GM12873 (cell line): ENCODE measurements around the gene CHRNA4.

Source experiments
- TF ChIP-seq, protein P1 (sequence below): IDR thresholded peaks from 2 replicates; pipeline ENCODE4 v1.5.1; 2012; ENCODE audit warnings: low read depth, mild to moderate bottlenecking, moderate library complexity, low read length, control low read depth; ENCODE audit not compliant: insufficient read depth; ENCODE audit errors: missing control alignments

CHRNA4 gene

DNA sequence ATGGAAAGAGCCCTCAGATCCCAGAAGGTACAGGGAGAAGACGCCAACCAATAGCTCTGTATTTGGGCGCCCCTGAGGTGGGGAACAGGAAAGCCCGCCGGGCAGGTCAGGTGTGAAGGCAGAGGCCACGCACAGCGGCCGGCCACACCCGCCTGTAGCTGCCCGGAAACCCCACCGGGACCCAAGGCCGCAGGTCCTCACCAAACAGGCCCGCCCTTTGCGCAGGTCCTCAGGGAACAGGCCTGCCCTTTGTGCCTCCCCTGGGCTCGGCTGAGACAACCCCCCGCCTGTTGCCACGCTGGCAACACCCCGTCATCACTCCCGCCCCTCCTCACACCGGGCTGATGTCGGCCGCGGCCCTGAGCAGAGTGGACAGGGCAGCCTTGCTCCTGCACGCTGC is 44.9 kb upstream of the CHRNA4 start:
- TF ChIP-seq, protein P1, sequence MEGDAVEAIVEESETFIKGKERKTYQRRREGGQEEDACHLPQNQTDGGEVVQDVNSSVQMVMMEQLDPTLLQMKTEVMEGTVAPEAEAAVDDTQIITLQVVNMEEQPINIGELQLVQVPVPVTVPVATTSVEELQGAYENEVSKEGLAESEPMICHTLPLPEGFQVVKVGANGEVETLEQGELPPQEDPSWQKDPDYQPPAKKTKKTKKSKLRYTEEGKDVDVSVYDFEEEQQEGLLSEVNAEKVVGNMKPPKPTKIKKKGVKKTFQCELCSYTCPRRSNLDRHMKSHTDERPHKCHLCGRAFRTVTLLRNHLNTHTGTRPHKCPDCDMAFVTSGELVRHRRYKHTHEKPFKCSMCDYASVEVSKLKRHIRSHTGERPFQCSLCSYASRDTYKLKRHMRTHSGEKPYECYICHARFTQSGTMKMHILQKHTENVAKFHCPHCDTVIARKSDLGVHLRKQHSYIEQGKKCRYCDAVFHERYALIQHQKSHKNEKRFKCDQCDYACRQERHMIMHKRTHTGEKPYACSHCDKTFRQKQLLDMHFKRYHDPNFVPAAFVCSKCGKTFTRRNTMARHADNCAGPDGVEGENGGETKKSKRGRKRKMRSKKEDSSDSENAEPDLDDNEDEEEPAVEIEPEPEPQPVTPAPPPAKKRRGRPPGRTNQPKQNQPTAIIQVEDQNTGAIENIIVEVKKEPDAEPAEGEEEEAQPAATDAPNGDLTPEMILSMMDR = no peak

DNA sequence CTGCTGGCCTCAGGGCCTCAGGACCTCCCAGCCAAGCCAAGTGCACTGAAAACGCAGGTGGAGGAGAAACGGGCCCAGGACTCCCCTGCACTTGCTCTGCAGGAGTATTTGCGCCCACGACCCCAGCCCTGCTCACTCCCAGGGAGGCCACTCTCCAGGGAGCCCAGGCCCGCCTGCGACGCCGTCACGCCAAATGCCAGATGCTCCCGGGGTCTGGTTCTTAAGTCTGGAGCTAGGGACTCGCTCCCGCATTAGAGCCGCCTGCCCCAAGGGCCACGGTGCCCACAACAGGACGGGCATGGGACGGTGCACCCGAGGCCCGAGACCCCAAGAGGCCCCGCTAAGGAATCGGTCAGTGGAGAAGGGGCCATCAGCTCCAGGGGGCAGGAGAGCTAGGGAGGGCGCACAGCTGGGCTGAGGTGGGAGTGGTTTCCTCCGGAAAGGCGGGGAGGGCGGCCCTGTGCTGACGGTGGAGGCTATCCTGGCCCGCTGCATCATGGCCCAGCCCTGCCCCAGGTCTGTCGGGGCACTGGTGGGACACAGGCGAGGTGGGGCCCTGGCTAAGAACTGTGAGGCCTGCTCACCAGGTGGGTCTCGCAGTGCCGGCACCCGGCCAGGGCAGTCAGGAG is 44.1 kb upstream of the CHRNA4 start:
- TF ChIP-seq, protein P1 = no peak

DNA sequence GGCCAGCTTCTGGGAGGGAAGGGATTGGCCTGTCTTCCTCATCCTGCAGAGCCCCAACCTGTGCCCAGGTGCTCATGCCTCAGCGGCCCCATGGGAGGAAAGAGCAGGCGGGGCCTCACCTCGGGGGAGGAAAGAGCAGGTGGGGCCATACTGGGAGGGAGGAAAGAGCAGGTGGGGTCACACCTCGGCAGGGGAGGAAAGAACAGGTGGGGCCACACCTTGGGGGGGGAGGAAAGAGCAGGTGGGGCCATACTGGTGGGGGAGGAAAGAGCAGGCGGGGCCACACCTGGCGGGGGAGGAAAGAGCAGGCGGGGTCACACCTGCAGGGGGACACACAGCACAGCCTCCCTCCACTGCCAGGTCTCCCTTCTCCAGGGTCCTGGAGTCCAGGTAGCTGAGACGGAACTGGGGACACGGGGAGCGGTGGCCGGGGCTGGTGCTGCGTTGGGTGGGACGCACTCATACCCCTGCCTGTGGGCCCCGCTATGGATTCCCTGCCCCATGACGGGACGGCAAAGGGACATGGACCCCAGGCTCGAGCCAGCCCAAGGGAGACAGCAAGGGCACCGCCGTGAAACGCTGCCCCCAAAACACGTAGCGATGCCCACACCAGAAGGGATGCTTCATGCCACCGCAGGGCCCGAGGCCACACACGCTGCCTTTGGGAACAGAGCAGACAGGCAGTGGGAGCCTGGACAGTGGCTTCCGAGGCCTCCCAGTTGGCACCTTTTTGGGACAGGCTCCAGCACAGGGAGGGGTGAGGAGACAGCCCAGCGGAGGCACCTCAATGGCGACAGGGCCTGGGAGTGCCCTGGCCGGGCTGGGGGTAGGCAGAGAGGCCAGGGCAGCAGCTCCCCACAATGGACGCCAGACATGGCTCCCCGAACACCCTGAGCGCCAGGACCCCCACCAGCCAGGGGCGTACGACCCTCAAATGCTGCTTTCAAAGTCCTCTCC is 43.3 kb upstream of the CHRNA4 start:
- TF ChIP-seq, protein P1 = no peak

DNA sequence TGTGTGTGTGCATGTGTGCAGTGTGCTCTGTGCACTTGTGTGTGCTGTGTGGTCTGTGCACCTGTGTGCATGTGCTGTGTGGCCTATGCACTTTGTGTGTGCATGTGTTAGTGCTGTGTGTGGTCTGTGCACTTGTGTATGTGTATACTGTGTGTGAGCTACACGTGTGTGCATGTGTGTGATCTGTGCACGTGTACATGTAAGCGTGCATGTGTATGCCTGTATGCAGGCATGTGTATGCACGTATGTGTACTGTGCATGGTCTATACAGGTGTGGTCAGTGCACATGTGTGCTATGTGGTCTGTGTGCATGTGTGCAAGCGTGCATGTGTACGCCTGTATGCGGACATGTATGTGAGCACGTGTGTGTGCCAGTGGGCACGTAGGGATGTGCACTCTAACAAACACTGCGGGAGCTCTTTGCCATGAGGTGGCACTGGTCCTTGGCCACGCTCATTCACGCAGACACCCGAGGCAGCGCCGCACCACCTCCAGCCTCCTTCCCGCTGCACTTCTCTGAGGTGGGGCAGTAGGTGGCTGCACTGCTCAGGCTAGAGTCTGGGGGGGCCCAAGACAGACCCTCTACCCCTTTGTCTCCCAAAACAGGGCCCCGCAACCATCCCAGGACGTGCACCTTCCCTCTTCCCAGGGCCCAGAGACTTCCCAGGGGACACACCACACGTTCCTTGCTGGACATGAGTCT is 42.4 kb upstream of the CHRNA4 start:
- TF ChIP-seq, protein P1 = no peak

DNA sequence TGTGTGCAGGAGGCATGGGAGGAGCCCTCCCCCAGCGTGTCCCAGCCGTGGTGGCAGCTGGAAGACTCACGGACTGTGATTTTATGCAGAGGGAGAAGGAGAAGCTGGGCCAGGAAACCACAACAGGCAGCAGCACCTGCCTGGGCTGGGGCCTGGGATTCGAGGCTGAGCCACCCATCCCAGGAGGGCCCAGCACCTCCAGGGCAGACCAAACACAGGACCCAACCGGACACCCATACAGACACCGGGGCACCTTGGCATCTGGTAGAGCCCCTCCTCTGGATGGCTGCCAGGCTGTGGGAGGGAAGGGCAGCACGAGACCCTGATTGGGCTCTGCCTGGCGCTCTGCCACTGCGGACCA is 41.7 kb upstream of the CHRNA4 start:
- TF ChIP-seq, protein P1 = no peak

DNA sequence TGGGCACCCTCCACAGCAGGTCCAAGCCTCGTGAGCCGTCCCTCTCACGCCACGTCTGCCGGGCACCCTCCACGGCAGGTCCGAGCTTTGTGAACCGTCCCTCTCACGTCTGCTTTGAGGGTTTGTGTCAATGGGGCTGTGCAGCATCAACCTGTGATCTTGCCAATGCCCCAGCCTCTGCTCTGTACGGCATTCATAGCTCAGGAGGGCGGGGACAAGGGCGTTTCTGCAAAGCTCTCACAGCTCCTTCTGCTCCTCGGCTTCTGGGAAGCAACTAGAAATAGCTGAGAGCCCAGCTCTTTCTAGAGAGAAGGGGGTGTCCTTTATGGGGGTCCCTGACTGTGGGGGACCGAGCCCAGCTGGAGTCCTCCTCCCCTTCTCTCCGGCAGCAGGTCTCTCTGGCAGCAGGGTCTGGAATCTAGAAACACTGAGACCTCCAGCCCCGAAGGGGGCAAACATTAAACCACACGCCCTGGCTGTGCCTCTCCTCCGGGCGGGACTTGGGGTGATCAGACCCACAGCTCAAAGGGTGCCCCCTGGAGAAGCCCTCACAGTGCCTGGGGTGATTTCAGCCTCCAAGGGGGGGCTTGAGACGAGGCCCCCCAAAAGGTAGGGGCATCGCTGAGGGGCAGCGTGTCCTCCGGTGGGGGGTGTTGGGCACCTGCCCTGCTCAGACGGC is 41.2 kb upstream of the CHRNA4 start:
- TF ChIP-seq, protein P1 = no peak
